ENCODE measurements around the gene ZNF488.

Gene ZNF488

DNA sequence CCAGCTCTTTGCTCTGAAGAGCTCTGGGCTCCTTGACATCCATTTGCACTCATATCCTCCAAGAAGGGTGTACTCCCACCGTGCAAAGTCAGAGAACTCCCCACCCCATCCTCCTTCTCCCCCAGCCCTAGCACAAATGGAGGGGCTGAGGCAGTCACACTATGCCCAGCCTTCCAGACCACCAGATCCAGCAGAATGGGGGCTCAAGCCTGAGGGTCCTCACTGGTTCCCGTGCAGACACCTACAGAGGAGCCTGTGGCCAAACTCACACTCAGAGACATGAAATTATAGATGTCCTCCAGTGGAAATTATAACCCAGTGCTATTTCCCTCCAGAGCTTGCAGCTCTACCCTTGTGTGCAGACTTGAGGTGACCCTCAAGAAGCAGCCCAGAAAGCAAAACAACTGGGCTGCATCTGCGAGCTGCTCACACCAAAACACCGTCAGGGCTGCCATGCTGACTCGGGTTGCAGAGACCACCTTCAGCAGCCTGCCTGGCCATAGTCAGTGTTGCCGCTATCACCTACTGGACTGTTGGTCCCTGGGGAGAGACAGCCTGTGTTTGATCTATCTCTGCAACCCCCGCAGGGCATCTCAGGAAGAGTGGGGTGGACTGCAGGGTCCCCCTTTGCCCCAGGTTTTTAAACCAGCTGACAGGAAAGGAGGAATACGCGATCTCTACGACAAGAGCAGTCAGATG is 7.4 kb downstream of the ZNF488 start:
- Histone ChIP-seq H3K9me3 (ENCODE audit: low read depth, low read length) (no peaks in the 10 kb centered on the region), H3K4me3 (no peak overlapping the region), H3K9ac (ENCODE audit: insufficient read length) (no peak overlapping the region), H3K36me3 (ENCODE audit: insufficient read depth, low read length) (no peaks in the 10 kb centered on the region), H3K27ac (no peak overlapping the region)
- no peak for TF ChIP-seq EZH2 (IDR thresholded peaks at IDR 0.05)
- no peak for TF ChIP-seq FOXP2 (optimal IDR thresholded peaks at IDR 0.05; ENCODE audit: control extremely low read depth, extremely low read length, insufficient read depth)
- no peak for TF ChIP-seq POLR2AphosphoS5 (IDR thresholded peaks at IDR 0.05; ENCODE audit: borderline replicate concordance, low read depth, low read length)
- no peak for DNase-seq (ENCODE audit: low read depth, low spot score)

DNA sequence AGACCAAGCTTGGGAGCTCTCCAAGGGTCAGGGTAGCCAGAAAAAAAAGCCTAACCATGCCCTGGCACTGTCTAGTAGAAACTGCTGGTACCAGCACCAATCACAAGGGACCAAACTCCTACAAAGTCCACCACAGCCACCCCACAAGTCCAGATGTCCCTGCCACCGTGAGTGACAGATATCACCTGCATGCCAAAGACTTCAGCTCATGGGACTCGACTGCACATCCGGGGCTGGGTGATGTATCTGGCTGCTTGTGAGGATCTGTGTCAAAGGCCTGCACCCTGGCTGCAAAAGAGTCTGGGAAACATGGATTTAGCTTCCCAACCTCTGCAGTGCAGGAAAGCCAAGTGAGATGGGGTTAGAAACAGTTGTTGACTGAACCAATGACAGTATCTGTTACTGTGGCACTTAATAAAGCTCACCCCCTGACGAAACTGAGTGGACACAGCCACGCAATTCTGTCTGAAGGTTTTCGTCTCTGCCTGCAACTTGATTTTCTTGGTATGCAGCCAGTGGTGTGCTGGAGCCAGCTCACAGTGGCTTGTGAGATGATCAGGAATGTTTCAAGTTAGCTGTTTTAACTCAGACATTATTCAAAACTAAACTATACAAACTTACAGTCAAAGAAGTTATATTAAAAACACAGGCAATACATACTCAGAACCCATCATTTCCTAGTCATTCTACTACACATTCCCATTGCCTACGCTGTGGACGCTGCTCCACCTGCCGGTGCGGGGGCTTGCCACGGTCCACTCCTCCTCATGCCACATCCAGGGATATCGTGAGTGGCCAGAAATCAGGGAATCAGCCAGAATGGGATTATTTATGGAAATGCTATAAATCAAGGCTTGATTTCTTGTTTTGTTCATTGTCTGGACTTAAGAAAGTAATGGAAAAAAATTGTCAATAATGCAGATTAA is 9.2 kb downstream of the ZNF488 start:
- TF ChIP-seq FOXP2 (optimal IDR thresholded peaks at IDR 0.05; ENCODE audit: control extremely low read depth, extremely low read length, insufficient read depth) (no peak), EZH2 (IDR thresholded peaks at IDR 0.05) (no peak), POLR2AphosphoS5 (IDR thresholded peaks at IDR 0.05; ENCODE audit: borderline replicate concordance, low read depth, low read length) (no peak)
- H3K27ac ChIP-seq: no peak overlapping the region
- no peak overlapping the region for H3K9ac ChIP-seq (ENCODE audit: insufficient read length)
- no peak for DNase-seq (ENCODE audit: low read depth, low spot score)
- no peaks in the 10 kb centered on the region for H3K9me3 ChIP-seq (ENCODE audit: low read depth, low read length)
- H3K36me3 ChIP-seq (ENCODE audit: insufficient read depth, low read length): no peaks in the 10 kb centered on the region
- no peak overlapping the region for H3K4me3 ChIP-seq

DNA sequence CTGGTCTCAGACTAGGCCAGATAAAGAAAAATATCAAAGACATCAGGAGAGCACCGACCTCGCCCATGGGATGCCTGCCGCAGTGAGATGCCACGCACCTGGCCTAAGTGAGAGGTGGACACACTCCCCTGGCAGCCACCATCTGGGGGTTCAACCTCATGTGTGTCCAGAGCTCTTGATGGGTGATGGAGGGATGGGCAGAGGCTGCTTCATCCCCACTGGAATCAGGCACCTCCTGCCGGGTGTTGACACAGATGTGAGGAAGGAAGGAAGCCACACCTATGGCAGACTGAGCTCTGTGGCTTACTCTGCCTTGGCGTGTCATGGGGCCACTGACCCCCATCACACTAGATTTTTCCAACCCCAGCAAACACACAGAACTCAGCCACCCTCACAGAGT is 11.4 kb downstream of the ZNF488 start:
- no peak overlapping the region for H3K4me3 ChIP-seq
- no peaks in the 10 kb centered on the region for H3K9me3 ChIP-seq (ENCODE audit: low read depth, low read length)
- H3K27ac ChIP-seq: no peak overlapping the region
- no peaks in the 10 kb centered on the region for H3K36me3 ChIP-seq (ENCODE audit: insufficient read depth, low read length)
- DNase-seq (ENCODE audit: low read depth, low spot score): no peak
- H3K9ac ChIP-seq (ENCODE audit: insufficient read length): no peak overlapping the region
- TF ChIP-seq FOXP2 (optimal IDR thresholded peaks at IDR 0.05; ENCODE audit: control extremely low read depth, extremely low read length, insufficient read depth) (no peak), POLR2AphosphoS5 (IDR thresholded peaks at IDR 0.05; ENCODE audit: borderline replicate concordance, low read depth, low read length) (no peak), EZH2 (IDR thresholded peaks at IDR 0.05) (no peak)

DNA sequence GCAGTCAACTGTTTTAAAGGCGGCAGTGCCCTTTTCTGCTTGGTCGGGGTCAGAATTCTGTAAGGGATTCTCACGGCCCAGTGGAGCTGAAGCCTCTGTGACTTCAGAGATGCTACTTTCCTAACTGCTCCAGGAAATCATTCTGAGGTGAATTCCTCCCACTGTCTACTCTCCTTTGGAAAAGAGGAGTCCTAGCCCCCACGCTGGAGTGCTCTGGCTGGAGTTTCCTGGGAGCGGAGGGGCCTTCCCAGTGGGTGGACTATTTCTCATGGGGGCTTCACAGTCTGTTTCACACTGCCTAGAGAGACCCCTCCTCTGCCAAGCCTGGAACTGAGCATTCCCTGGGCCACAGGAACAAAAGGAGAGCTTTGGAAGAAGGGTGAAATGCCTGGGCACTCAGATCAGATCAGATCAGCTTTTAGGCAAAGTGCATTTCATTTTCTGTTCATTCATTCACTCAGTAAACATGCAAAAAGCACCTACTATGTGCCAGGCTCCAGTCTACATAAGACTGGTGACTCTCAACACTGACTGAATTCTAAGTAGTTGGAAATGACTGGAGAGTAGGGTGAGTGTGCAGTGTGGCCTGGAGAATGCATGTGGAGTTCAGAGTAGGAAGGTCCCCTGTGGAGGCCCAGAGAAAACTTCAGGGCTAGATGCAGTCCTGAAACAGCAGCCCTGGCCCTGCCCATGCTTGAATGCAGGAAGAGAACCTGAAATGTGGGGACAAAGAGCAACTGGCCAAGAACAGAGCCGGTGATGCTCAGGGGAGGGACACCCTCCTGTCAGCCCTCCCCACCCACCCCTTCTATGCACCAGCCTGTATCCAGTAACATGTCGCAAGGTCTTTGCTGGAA is 12.2 kb downstream of the ZNF488 start:
- TF ChIP-seq EZH2 (IDR thresholded peaks at IDR 0.05) (no peak), FOXP2 (optimal IDR thresholded peaks at IDR 0.05; ENCODE audit: control extremely low read depth, extremely low read length, insufficient read depth) (no peak), POLR2AphosphoS5 (IDR thresholded peaks at IDR 0.05; ENCODE audit: borderline replicate concordance, low read depth, low read length) (no peak)
- no peak for DNase-seq (ENCODE audit: low read depth, low spot score)

DNA sequence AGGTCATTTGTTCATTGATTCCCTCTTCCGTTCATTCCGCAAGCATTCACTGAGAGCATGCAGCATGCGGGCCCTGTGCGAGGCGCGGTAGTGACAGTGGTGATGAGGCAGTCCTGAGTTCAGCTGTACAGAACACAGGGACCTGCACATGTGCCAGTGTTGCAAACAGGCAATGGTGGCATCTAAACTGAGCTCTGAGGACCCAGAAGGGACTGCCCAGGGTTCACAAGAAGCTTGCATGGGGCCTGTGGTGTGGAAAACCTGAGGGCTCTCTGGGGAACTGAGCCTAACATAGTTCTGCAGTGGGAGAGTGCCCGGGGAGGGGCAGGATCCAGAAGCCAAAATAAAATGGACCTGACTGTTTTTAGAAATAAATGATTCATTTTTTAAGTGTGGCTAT is 13.2 kb downstream of the ZNF488 start:
- Histone ChIP-seq H3K27ac (no peak overlapping the region), H3K36me3 (ENCODE audit: insufficient read depth, low read length) (no peaks in the 10 kb centered on the region), H3K9me3 (ENCODE audit: low read depth, low read length) (no peaks in the 10 kb centered on the region), H3K9ac (ENCODE audit: insufficient read length) (no peak overlapping the region), H3K4me3 (no peak overlapping the region)
- TF ChIP-seq POLR2AphosphoS5 (IDR thresholded peaks at IDR 0.05; ENCODE audit: borderline replicate concordance, low read depth, low read length) (no peak), EZH2 (IDR thresholded peaks at IDR 0.05) (no peak), FOXP2 (optimal IDR thresholded peaks at IDR 0.05; ENCODE audit: control extremely low read depth, extremely low read length, insufficient read depth) (no peak)
- no peak for DNase-seq (ENCODE audit: low read depth, low spot score)

More for the DNA sequence above, 12.2 kb downstream of the ZNF488 start:
- Histone ChIP-seq H3K9ac (ENCODE audit: insufficient read length) (no peak overlapping the region), H3K9me3 (ENCODE audit: low read depth, low read length) (no peaks in the 10 kb centered on the region), H3K27ac (no peak overlapping the region), H3K4me3 (no peak overlapping the region), H3K36me3 (ENCODE audit: insufficient read depth, low read length) (no peaks in the 10 kb centered on the region)

DNA sequence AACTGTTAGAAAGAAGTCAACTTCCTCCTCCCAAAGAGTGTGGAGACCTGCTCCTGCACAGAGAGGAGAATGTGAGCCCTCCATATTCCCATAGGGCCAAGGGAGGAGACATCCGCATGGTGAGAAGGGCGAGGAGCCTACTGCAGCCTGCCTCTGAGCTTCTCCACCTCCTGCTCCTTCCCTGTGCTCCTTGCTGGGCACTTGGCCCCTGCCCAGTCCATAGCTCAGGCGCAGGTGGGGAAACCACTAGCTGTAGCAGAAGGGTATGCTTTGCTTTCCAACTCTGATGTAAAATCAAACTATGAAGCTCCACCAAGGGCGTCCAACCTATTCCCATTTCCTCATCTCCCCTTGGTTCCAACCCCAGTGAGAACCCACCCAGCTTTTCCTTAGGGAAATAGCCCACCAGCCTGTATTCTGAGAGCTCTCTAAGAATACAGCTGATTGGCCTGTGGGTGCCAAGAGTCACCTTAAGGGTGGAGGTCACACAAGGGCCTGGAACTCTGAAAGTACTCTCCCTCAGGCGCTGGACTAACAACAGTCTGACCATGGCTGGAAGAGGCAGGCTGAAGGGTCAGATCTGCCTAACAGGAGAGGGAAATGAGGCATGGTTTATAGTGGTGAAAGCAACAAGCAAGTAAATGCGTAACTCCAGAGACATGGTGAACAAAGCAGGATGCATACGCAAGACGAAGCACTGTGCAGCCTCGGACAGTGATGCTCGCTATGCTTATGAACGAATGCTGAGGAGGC is 13.9 kb downstream of the ZNF488 start:
- Histone ChIP-seq H3K27ac (no peak overlapping the region), H3K9me3 (ENCODE audit: low read depth, low read length) (no peaks in the 10 kb centered on the region)

DNA sequence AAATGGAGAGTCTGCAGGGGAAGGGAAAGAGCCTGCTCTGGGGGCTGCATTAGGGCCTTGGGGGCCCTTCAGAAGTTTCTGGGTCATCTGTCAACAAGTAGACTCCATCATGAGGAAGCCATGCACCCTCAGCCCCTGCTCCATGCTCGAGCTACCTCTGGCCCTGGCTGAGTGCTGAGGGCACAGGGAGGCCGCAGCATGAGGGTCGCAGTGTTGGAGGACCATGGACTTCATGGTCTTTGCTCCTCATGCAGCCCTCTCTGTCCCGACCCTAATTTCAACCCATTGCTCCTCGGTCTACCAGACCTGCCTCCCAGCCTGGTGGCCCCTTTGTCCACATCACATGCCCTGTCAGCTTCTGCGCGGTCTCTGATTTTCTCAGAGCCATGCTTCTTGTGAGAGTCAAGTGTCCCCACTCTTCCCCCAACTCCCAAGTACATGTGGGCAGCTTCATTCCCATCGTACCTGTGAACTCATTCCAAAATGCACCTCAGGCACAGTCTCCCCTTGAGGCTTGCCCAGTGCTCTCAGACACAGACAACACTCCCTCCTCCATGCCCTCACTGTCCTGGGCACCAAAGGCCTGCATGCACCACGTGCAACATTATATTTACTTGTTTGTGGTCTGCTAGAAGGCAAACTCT is 14.7 kb downstream of the ZNF488 start:
- TF ChIP-seq POLR2AphosphoS5 (IDR thresholded peaks at IDR 0.05; ENCODE audit: borderline replicate concordance, low read depth, low read length) (no peak), FOXP2 (optimal IDR thresholded peaks at IDR 0.05; ENCODE audit: control extremely low read depth, extremely low read length, insufficient read depth) (no peak), EZH2 (IDR thresholded peaks at IDR 0.05) (no peak)
- no peak for DNase-seq (ENCODE audit: low read depth, low spot score)
- no peaks in the 10 kb centered on the region for H3K9me3 ChIP-seq (ENCODE audit: low read depth, low read length)

More for the DNA sequence above, 13.9 kb downstream of the ZNF488 start:
- TF ChIP-seq EZH2 (IDR thresholded peaks at IDR 0.05): no peak
- TF ChIP-seq FOXP2 (optimal IDR thresholded peaks at IDR 0.05; ENCODE audit: control extremely low read depth, extremely low read length, insufficient read depth): no peak
- no peak for TF ChIP-seq POLR2AphosphoS5 (IDR thresholded peaks at IDR 0.05; ENCODE audit: borderline replicate concordance, low read depth, low read length)
- Histone ChIP-seq H3K4me3 (no peak overlapping the region), H3K36me3 (ENCODE audit: insufficient read depth, low read length) (no peaks in the 10 kb centered on the region), H3K9ac (ENCODE audit: insufficient read length) (no peak overlapping the region)
- no peak for DNase-seq (ENCODE audit: low read depth, low spot score)

More for the DNA sequence above, 14.7 kb downstream of the ZNF488 start:
- Histone ChIP-seq H3K27ac (no peak overlapping the region), H3K9ac (ENCODE audit: insufficient read length) (no peak overlapping the region), H3K4me3 (no peak overlapping the region), H3K36me3 (ENCODE audit: insufficient read depth, low read length) (no peaks in the 10 kb centered on the region)

Measured in SK-N-MC (cell line).